DOHH2 (cell line): ENCODE measurements around the gene XK.

Experiments used
- H3F3A ChIP-seq: fragments of 200-600 bp; sonication (generic), shearing (Covaris generic); 2 replicates; pipeline ENCODE4 v1.6.0; 2016; ENCODE audit warnings: antibody characterized with exemption, mild to moderate bottlenecking; ENCODE audit not compliant: control insufficient read depth, insufficient read depth
- H3K27ac ChIP-seq: fragments of 200-600 bp; sonication (generic); 2 replicates; pipeline ENCODE4 v1.5.1; 2014; ENCODE audit warnings: low read depth, mild to moderate bottlenecking, low read length, moderate library complexity
- H3K27me3 ChIP-seq: fragments of 200-600 bp; sonication (generic); 2 replicates; pipeline ENCODE4 v1.6.1; 2014; ENCODE audit warnings: mild to moderate bottlenecking, low read length, mixed read lengths; ENCODE audit not compliant: control insufficient read depth
- H3K36me3 ChIP-seq: fragments of 200-600 bp; sonication (generic); 2 replicates; pipeline ENCODE4 v1.6.1; 2014; ENCODE audit warnings: mild to moderate bottlenecking, low read length, moderate library complexity, mixed read lengths; ENCODE audit not compliant: control insufficient read depth
- H3K4me1 ChIP-seq: fragments of 200-600 bp; sonication (generic); 2 replicates; pipeline ENCODE4 v1.6.1; 2014; ENCODE audit warnings: mild to moderate bottlenecking, low read length, mixed read lengths; ENCODE audit not compliant: control insufficient read depth
- H3K4me2 ChIP-seq: fragments of 200-600 bp; sonication (generic); 2 replicates; pipeline ENCODE4 v1.6.0; 2014; ENCODE audit warnings: mild to moderate bottlenecking, low read length, moderate library complexity
- H3K4me3 ChIP-seq: fragments of 200-600 bp; sonication (generic); 2 replicates; pipeline ENCODE4 v1.5.1; 2014; ENCODE audit warnings: mild to moderate bottlenecking, low read length, mixed read lengths
- H3K79me2 ChIP-seq: fragments of 200-600 bp; sonication (generic); 2 replicates; pipeline ENCODE4 v1.6.1; 2014; ENCODE audit warnings: mild to moderate bottlenecking, low read length, mixed read lengths; ENCODE audit not compliant: control insufficient read depth
- H3K9me2 ChIP-seq: fragments of 200-600 bp; sonication (generic); replicated peaks from 2 replicates; pipeline ENCODE4 v1.6.1; 2014; ENCODE audit warnings: mild to moderate bottlenecking, low read length, mixed read lengths; ENCODE audit not compliant: control insufficient read depth
- H3K9me3 ChIP-seq: fragments of 200-600 bp; sonication (generic); 2 replicates; pipeline ENCODE4 v1.6.1; 2014; ENCODE audit warnings: antibody characterized with exemption, low read length, mixed read lengths; ENCODE audit not compliant: control insufficient read depth, insufficient read depth
- H4K20me1 ChIP-seq: fragments of 200-600 bp; sonication (generic); 2 replicates; pipeline ENCODE4 v1.6.0; 2014; ENCODE audit warnings: low read depth, mild to moderate bottlenecking, antibody characterized with exemption, low read length, moderate library complexity; ENCODE audit not compliant: control insufficient read depth, insufficient read depth
- CTCF ChIP-seq: fragments of 200-600 bp; sonication (generic); IDR thresholded peaks from one replicate; pipeline ENCODE4 v1.5.1; 2014; ENCODE audit warnings: antibody characterized with exemption, mild to moderate bottlenecking, low read depth, low read length; ENCODE audit not compliant: poor library complexity, severe bottlenecking
- EZH2phosphoT487 ChIP-seq: fragments of 200-600 bp; sonication (generic); IDR thresholded peaks from 2 replicates; pipeline ENCODE4 v1.6.1; 2017; ENCODE audit warnings: borderline replicate concordance, mild to moderate bottlenecking, antibody characterized with exemption, low read length, moderate library complexity, mixed read lengths

The XK gene

DNA sequence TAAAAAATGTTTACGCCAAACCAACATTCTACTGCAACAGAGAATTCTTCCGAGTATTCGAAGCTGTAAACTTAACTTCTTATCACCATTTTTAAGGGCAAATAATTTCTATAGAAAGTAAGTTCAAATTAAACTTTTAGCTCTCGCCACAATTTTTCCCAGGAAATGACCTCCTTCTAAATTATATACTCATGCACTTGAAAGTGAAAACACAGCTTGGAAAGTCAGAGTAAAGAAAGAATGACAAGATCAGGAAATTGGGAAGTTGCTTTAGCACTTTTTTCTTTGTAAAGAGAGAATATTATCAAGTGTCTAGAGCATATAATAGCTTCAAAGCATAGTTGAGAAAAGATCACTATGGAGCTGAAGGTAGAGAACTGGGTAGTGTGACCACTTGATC lies 95.5 kb downstream of the XK start:
- peak overlapping the region; percentile 69 for H3K27ac ChIP-seq
- peaks cover 79% of the 10 kb centered on the region for H3K4me1 ChIP-seq
- H3K9me3 ChIP-seq: no peaks in the 10 kb centered on the region
- peaks cover 39% of the 10 kb centered on the region for H3K79me2 ChIP-seq
- TF ChIP-seq EZH2phosphoT487 (no peak), CTCF (no peak)
- H3F3A ChIP-seq: peaks cover 10% of the 10 kb centered on the region
- H3K27me3 ChIP-seq: no peaks in the 10 kb centered on the region
- H4K20me1 ChIP-seq: no peaks in the 10 kb centered on the region
- H3K4me3 ChIP-seq: peak overlapping the region; percentile 82
- no peaks in the 10 kb centered on the region for H3K9me2 ChIP-seq
- H3K36me3 ChIP-seq: peaks cover 47% of the 10 kb centered on the region
- H3K4me2 ChIP-seq: peak overlapping the region; percentile 93
